ENCODE data around the gene MBNL2. TPM values are rescaled to one million over a fixed set of nuclear protein-coding genes. Genes with fewer than 3 reads are reported as not detected.

Gene MBNL2
- total RNA-seq, 4 donors from 2014 or later = 113 to 129 (median 118) TPM

- Histone ChIP-seq H3K27ac (no peak overlapping the region), H3K4me1 (peaks cover 0 to 35% (median 7%) of the 10 kb centered on the region in 3 donors), H3K4me3 (no peak overlapping the region), H3K27me3 (no peaks in the 10 kb centered on the region), H3K9me3 (no peaks in the 10 kb centered on the region), H3K36me3 (peaks cover 0 to 50% of the 10 kb centered on the region in 2 donors)
- TF ChIP-seq POLR2A (IDR thresholded peaks at IDR 0.05) (no peak), POLR2AphosphoS5 (IDR thresholded peaks at IDR 0.05) (no peak), CTCF (IDR thresholded peaks at IDR 0.05) (no peak), EP300 (IDR thresholded peaks at IDR 0.05) (no peak)
- ATAC-seq = no peak
- 87 to 99% methylated on average over 5 of the region's 5 CpGs for WGBS, 2 donors (ENCODE audit: low coverage in 1 of 2)
Measured at GRCh38 chr13:97366172-97366688, 144.1 kb downstream of the MBNL2 start.

GRCh38 chr13:97367016-97367822, 145.1 kb downstream of the MBNL2 start:
- ATAC-seq = peak; percentile 41
- WGBS, 2 donors (ENCODE audit: low coverage in 1 of 2) = 57 to 63% methylated on average over 12 to 15 of the region's 15 CpGs
- H3K4me1 ChIP-seq = peaks cover 0 to 35% (median 7%) of the 10 kb centered on the region in 3 donors
- TF ChIP-seq EP300 (IDR thresholded peaks at IDR 0.05) = no peak
- no peak for TF ChIP-seq POLR2A (IDR thresholded peaks at IDR 0.05)
- no peak for TF ChIP-seq POLR2AphosphoS5 (IDR thresholded peaks at IDR 0.05)
- no peak for TF ChIP-seq CTCF (IDR thresholded peaks at IDR 0.05)
- no peaks in the 10 kb centered on the region for H3K27me3 ChIP-seq
- peaks cover 0 to 56% of the 10 kb centered on the region in 2 donors for H3K36me3 ChIP-seq
- no peaks in the 10 kb centered on the region for H3K9me3 ChIP-seq
- peak overlapping the region in 1 of 4 donors; percentile 26 for H3K27ac ChIP-seq
- no peak overlapping the region for H3K4me3 ChIP-seq

- Histone ChIP-seq H3K4me3 (peak overlapping the region; percentile 39 to 43), H3K27ac (peak overlapping the region; percentile 5 to 54 (median 33)), H3K9me3 (no peaks in the 10 kb centered on the region), H3K27me3 (no peaks in the 10 kb centered on the region), H3K36me3 (peaks cover 0 to 49% of the 10 kb centered on the region in 2 donors), H3K4me1 (peaks cover 0 to 42% (median 7%) of the 10 kb centered on the region in 3 donors)
- TF ChIP-seq EP300 (IDR thresholded peaks at IDR 0.05) (no peak), POLR2A (IDR thresholded peaks at IDR 0.05) (no peak), CTCF (IDR thresholded peaks at IDR 0.05) (no peak), POLR2AphosphoS5 (IDR thresholded peaks at IDR 0.05) (no peak)
- WGBS, 2 donors (ENCODE audit: low coverage in 1 of 2) = 17 to 21% methylated on average over 3 to 4 of the region's 4 CpGs
- no peak for ATAC-seq
Measured at GRCh38 chr13:97369261-97369893, 147.2 kb downstream of the MBNL2 start.

- H3K9me3 ChIP-seq = no peaks in the 10 kb centered on the region
- TF ChIP-seq EP300 (IDR thresholded peaks at IDR 0.05) = no peak
- peaks cover 0 to 42% (median 7%) of the 10 kb centered on the region in 3 donors for H3K4me1 ChIP-seq
- peaks cover 0 to 51% of the 10 kb centered on the region in 2 donors for H3K36me3 ChIP-seq
- H3K27me3 ChIP-seq = no peaks in the 10 kb centered on the region
- no peak overlapping the region for H3K4me3 ChIP-seq
- WGBS, 2 donors (ENCODE audit: low coverage in 1 of 2) = 92 to 98% methylated on average over 6 to 7 of the region's 7 CpGs
- no peak overlapping the region for H3K27ac ChIP-seq
- ATAC-seq = no peak
Measured at GRCh38 chr13:97371486-97372109, 149.5 kb downstream of the MBNL2 start.

GRCh38 chr13:97372936-97373335, 150.8 kb downstream of the MBNL2 start:
- Histone ChIP-seq H3K4me3 (no peak overlapping the region), H3K27ac (no peak overlapping the region), H3K4me1 (peaks cover 0 to 29% (median 4%) of the 10 kb centered on the region in 3 donors), H3K27me3 (no peaks in the 10 kb centered on the region), H3K36me3 (peaks cover 0 to 46% of the 10 kb centered on the region in 2 donors), H3K9me3 (no peaks in the 10 kb centered on the region)
- TF ChIP-seq POLR2A (IDR thresholded peaks at IDR 0.05) = no peak
- no peak for TF ChIP-seq EP300 (IDR thresholded peaks at IDR 0.05)
- no peak for TF ChIP-seq POLR2AphosphoS5 (IDR thresholded peaks at IDR 0.05)
- no peak for TF ChIP-seq CTCF (IDR thresholded peaks at IDR 0.05)
- 56 to 80% methylated on average over 1 to 3 of the region's 4 CpGs for WGBS, 2 donors (ENCODE audit: low coverage in 1 of 2)
- ATAC-seq = no peak
